ENCODE data around the gene RALBP1.

The RALBP1 gene

GRCh38 chr18:9466127-9466526, 9.2 kb upstream of the RALBP1 start:
- TF ChIP-seq, protein P1, sequence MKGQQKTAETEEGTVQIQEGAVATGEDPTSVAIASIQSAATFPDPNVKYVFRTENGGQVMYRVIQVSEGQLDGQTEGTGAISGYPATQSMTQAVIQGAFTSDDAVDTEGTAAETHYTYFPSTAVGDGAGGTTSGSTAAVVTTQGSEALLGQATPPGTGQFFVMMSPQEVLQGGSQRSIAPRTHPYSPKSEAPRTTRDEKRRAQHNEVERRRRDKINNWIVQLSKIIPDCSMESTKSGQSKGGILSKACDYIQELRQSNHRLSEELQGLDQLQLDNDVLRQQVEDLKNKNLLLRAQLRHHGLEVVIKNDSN (IDR thresholded peaks at IDR 0.05) = no peak
- TF ChIP-seq ZBTB7A (IDR thresholded peaks at IDR 0.05; ENCODE audit: low read depth) (no peak), RAD21 (IDR thresholded peaks at IDR 0.05; ENCODE audit: low read depth) (no peak), FOXM1 (IDR thresholded peaks at IDR 0.05; ENCODE audit: borderline replicate concordance, low read depth) (no peak), TEAD4 (IDR thresholded peaks at IDR 0.05) (no peak), YY1 (IDR thresholded peaks at IDR 0.05; ENCODE audit: low read depth) (no peak), CREB1 (IDR thresholded peaks at IDR 0.05; ENCODE audit: low read depth) (no peak), TAF1 (IDR thresholded peaks at IDR 0.05; ENCODE audit: low read depth) (no peak), TCF12 (IDR thresholded peaks at IDR 0.05; ENCODE audit: low read depth) (no peak), NFIC (IDR thresholded peaks at IDR 0.05) (no peak), CEBPB (IDR thresholded peaks at IDR 0.05) (no peak), EP300 (IDR thresholded peaks at IDR 0.05; ENCODE audit: borderline replicate concordance) (no peak), EGR1 (IDR thresholded peaks at IDR 0.05) (no peak)
- TF ChIP-seq, protein P2, sequence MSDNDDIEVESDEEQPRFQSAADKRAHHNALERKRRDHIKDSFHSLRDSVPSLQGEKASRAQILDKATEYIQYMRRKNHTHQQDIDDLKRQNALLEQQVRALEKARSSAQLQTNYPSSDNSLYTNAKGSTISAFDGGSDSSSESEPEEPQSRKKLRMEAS (IDR thresholded peaks at IDR 0.05) = no peak
- TF ChIP-seq, protein P3, sequence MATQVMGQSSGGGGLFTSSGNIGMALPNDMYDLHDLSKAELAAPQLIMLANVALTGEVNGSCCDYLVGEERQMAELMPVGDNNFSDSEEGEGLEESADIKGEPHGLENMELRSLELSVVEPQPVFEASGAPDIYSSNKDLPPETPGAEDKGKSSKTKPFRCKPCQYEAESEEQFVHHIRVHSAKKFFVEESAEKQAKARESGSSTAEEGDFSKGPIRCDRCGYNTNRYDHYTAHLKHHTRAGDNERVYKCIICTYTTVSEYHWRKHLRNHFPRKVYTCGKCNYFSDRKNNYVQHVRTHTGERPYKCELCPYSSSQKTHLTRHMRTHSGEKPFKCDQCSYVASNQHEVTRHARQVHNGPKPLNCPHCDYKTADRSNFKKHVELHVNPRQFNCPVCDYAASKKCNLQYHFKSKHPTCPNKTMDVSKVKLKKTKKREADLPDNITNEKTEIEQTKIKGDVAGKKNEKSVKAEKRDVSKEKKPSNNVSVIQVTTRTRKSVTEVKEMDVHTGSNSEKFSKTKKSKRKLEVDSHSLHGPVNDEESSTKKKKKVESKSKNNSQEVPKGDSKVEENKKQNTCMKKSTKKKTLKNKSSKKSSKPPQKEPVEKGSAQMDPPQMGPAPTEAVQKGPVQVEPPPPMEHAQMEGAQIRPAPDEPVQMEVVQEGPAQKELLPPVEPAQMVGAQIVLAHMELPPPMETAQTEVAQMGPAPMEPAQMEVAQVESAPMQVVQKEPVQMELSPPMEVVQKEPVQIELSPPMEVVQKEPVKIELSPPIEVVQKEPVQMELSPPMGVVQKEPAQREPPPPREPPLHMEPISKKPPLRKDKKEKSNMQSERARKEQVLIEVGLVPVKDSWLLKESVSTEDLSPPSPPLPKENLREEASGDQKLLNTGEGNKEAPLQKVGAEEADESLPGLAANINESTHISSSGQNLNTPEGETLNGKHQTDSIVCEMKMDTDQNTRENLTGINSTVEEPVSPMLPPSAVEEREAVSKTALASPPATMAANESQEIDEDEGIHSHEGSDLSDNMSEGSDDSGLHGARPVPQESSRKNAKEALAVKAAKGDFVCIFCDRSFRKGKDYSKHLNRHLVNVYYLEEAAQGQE (IDR thresholded peaks at IDR 0.05; ENCODE audit: low read depth) = no peak

GRCh38 chr18:9466846-9467245, 8.5 kb upstream of the RALBP1 start:
- TF ChIP-seq EP300 (IDR thresholded peaks at IDR 0.05; ENCODE audit: borderline replicate concordance) (no peak), EGR1 (IDR thresholded peaks at IDR 0.05) (no peak), YY1 (IDR thresholded peaks at IDR 0.05; ENCODE audit: low read depth) (no peak), FOXM1 (IDR thresholded peaks at IDR 0.05; ENCODE audit: borderline replicate concordance, low read depth) (no peak), CREB1 (IDR thresholded peaks at IDR 0.05; ENCODE audit: low read depth) (no peak), NFIC (IDR thresholded peaks at IDR 0.05) (no peak), TAF1 (IDR thresholded peaks at IDR 0.05; ENCODE audit: low read depth) (no peak)

DNA sequence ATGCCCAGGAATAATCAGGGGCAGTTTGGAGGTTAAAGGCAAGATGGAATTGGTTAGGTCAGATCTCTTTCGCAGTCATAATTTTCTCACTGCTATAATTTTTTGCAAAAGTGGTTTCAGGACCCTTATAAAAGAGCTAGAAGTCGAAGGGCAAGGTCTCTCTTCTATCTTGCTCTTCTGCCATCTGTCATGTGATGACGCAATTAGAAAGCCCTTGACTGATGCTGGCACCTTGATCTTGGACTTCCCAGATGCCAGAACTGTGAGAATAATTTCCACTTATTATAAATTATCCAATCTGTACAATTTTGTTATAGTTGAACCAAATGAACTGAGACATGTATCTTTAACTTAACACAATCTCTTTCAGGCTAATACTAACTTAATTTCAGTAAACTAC, 6.3 kb upstream of the RALBP1 start:
- TF ChIP-seq ZBTB7A (IDR thresholded peaks at IDR 0.05; ENCODE audit: low read depth) = no peak
- TF ChIP-seq, protein P1 (IDR thresholded peaks at IDR 0.05) = no peak
- no peak for TF ChIP-seq YY1 (IDR thresholded peaks at IDR 0.05; ENCODE audit: low read depth)
- TF ChIP-seq FOXM1 (IDR thresholded peaks at IDR 0.05; ENCODE audit: borderline replicate concordance, low read depth) = no peak
- no peak for TF ChIP-seq TCF12 (IDR thresholded peaks at IDR 0.05; ENCODE audit: low read depth)
- TF ChIP-seq EGR1 (IDR thresholded peaks at IDR 0.05) = no peak
- TF ChIP-seq EP300 (IDR thresholded peaks at IDR 0.05; ENCODE audit: borderline replicate concordance) = no peak
- TF ChIP-seq TAF1 (IDR thresholded peaks at IDR 0.05; ENCODE audit: low read depth) = no peak
- no peak for TF ChIP-seq TEAD4 (IDR thresholded peaks at IDR 0.05)
- no peak for TF ChIP-seq CREB1 (IDR thresholded peaks at IDR 0.05; ENCODE audit: low read depth)
- TF ChIP-seq RAD21 (IDR thresholded peaks at IDR 0.05; ENCODE audit: low read depth) = no peak
- TF ChIP-seq NFIC (IDR thresholded peaks at IDR 0.05) = no peak
- TF ChIP-seq, protein P2 (IDR thresholded peaks at IDR 0.05) = no peak
- no peak for TF ChIP-seq CEBPB (IDR thresholded peaks at IDR 0.05)
- TF ChIP-seq, protein P3 (IDR thresholded peaks at IDR 0.05; ENCODE audit: low read depth) = no peak

DNA sequence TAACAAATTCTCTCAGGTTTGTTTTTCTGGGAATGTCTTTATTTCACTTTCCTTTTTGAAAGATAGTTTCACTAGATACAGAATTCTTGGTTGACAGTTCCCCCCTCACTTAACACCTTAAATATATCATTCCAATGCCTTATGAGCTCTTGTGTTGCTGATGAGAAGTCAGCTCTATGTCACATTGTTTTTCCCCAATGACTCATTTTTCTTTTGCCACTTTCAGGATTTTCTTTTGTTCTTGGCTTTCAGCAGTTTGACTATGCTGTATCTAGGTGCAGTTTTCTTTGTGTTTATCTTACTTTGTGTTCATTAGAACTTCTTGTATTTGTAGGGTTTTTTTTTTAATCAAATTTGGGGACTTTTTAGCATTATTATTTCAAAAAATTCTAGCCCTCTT, 5.6 kb upstream of the RALBP1 start:
- no peak for TF ChIP-seq RAD21 (IDR thresholded peaks at IDR 0.05; ENCODE audit: low read depth)
- TF ChIP-seq, protein P3 (IDR thresholded peaks at IDR 0.05; ENCODE audit: low read depth) = no peak
- TF ChIP-seq ZBTB7A (IDR thresholded peaks at IDR 0.05; ENCODE audit: low read depth) = no peak
- no peak for TF ChIP-seq EGR1 (IDR thresholded peaks at IDR 0.05)
- no peak for TF ChIP-seq YY1 (IDR thresholded peaks at IDR 0.05; ENCODE audit: low read depth)
- TF ChIP-seq TEAD4 (IDR thresholded peaks at IDR 0.05) = no peak
- TF ChIP-seq, protein P1 (IDR thresholded peaks at IDR 0.05) = no peak
- TF ChIP-seq EP300 (IDR thresholded peaks at IDR 0.05; ENCODE audit: borderline replicate concordance) = no peak
- no peak for TF ChIP-seq TCF12 (IDR thresholded peaks at IDR 0.05; ENCODE audit: low read depth)
- TF ChIP-seq, protein P2 (IDR thresholded peaks at IDR 0.05) = no peak
- TF ChIP-seq TAF1 (IDR thresholded peaks at IDR 0.05; ENCODE audit: low read depth) = no peak
- TF ChIP-seq NFIC (IDR thresholded peaks at IDR 0.05) = no peak
- no peak for TF ChIP-seq FOXM1 (IDR thresholded peaks at IDR 0.05; ENCODE audit: borderline replicate concordance, low read depth)
- TF ChIP-seq CEBPB (IDR thresholded peaks at IDR 0.05) = no peak
- TF ChIP-seq CREB1 (IDR thresholded peaks at IDR 0.05; ENCODE audit: low read depth) = no peak
